Adrenal gland (tissue), 5 donors: ENCODE results near the gene NR6A1.

ENCODE experiments used
- POLR2A ChIP-seq, 2 donors: fragments of 450-650 bp; IDR thresholded peaks; one replicate each; pipeline ENCODE4 v1.6.1; 2017; ENCODE audit warnings: antibody characterized with exemption in 2 of 2, mild to moderate bottlenecking in 2 of 2, moderate library complexity in 1 of 2
- TF ChIP-seq, protein P1 (sequence below), 6 experiments: fragments of 450-650 bp in 4 of 6; fragments of 200-600 bp in 2 of 6; sonication (generic) in 1 of 6; IDR thresholded peaks; 1 replicate in 5 of 6; 2 replicates in 1 of 6; pipeline versions ENCODE4 v1.5.1 to v1.8.0; 2016 to 2021; ENCODE audit warnings: antibody characterized with exemption in 6 of 6, mild to moderate bottlenecking in 2 of 6, moderate library complexity in 1 of 6
- donor health status: DM: no; HTN: no; CAD: no.

DNA sequence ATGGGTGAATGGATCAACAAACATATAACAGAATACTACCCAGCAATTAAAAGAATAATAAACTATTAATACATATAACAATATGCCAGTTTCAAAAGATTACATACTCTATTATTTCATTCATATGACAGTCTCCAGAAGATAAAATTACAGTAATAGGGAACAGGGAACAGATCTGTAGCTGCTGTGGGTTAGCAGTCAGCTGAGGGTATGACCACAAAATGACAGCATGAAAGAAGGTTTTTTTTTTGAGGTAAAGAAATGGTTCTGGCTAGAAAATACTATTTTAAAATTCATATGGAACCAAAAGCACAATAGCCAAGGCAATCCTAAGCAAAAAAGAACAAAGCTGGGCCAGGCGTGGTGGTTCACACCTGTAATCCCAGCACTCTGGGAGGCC, 190.9 kb downstream of the NR6A1 start:
- TF ChIP-seq, protein P1, sequence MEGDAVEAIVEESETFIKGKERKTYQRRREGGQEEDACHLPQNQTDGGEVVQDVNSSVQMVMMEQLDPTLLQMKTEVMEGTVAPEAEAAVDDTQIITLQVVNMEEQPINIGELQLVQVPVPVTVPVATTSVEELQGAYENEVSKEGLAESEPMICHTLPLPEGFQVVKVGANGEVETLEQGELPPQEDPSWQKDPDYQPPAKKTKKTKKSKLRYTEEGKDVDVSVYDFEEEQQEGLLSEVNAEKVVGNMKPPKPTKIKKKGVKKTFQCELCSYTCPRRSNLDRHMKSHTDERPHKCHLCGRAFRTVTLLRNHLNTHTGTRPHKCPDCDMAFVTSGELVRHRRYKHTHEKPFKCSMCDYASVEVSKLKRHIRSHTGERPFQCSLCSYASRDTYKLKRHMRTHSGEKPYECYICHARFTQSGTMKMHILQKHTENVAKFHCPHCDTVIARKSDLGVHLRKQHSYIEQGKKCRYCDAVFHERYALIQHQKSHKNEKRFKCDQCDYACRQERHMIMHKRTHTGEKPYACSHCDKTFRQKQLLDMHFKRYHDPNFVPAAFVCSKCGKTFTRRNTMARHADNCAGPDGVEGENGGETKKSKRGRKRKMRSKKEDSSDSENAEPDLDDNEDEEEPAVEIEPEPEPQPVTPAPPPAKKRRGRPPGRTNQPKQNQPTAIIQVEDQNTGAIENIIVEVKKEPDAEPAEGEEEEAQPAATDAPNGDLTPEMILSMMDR (IDR thresholded peaks at IDR 0.05) = no peak
- TF ChIP-seq POLR2A (IDR thresholded peaks at IDR 0.05) = no peak
